Panc1 (cell line): ENCODE data around the gene IER3. TPM values are rescaled to one million over a fixed set of nuclear protein-coding genes. Genes with fewer than 3 reads are reported as not detected.

Experiments
- ATAC-seq: fragments of 200-7000 bp; cut with Tn5 transposase; 2 replicates; pipeline ENCODE4 v1.9.1; 2020; ENCODE audit warnings: mild to moderate bottlenecking, moderate library complexity
- BruUV-seq: library from RNA; stranded (reverse); fragments of 400-500 nt; replicated peaks from 2 replicates; lab custom pipeline; 2021; lab: Mats Ljungman, UMichigan
- CTCF ChIA-PET: fragments of 300-600 bp; sonication (Branson Sonifier 250); formaldehyde crosslinking; loops from one replicate; lab custom pipeline; 2022; ENCODE audit warnings: antibody characterized with exemption; lab: Charles Lee
- POLR2A ChIA-PET: fragments of 300-600 bp; sonication (Branson Sonifier 250); formaldehyde crosslinking; loops from one replicate; lab custom pipeline; 2022; ENCODE audit warnings: antibody characterized with exemption; lab: Charles Lee
- DNase-seq: peaks from one replicate; pipeline ENCODE4 v3.0.0-alpha.2; 2010; ENCODE audit warnings: low read depth, low spot score
- H3K27ac ChIP-seq: 2 replicates; pipeline ENCODE4 v1.5.1; 2011; ENCODE audit warnings: mild to moderate bottlenecking, low read length, inconsistent platforms
- H3K27me3 ChIP-seq: fragments of 200-500 bp; sonication (Bioruptor generic); 2 replicates; pipeline ENCODE4 v1.6.0; 2014; ENCODE audit warnings: low read length, inconsistent platforms; ENCODE audit not compliant: control insufficient read depth, insufficient read depth
- H3K36me3 ChIP-seq: fragments of 200-500 bp; sonication (Bioruptor generic); 2 replicates; pipeline ENCODE4 v1.5.1; 2014; ENCODE audit warnings: inconsistent platforms, mild to moderate bottlenecking, low read length, moderate library complexity; ENCODE audit not compliant: control insufficient read depth, insufficient read depth
- H3K4me1 ChIP-seq: 2 replicates; pipeline ENCODE4 v1.5.1; 2011; ENCODE audit warnings: inconsistent platforms, mild to moderate bottlenecking, low read length, moderate library complexity; ENCODE audit not compliant: control insufficient read depth, insufficient read depth
- H3K4me3 ChIP-seq, 2 experiments: 2 replicates each; pipeline ENCODE4 v1.5.1; 2011 to 2012; ENCODE audit warnings: low read depth in 2 of 2, low read length in 2 of 2, mild to moderate bottlenecking in 2 of 2, inconsistent platforms in 1 of 2, moderate library complexity in 1 of 2
- H3K9me3 ChIP-seq: fragments of 200-500 bp; sonication (Bioruptor generic); 2 replicates; pipeline ENCODE4 v1.5.1; 2014; ENCODE audit warnings: low read depth, mild to moderate bottlenecking, inconsistent platforms, low read length, moderate library complexity; ENCODE audit not compliant: control insufficient read depth, insufficient read depth
- POLR2AphosphoS5 ChIP-seq: IDR thresholded peaks from 2 replicates; pipeline ENCODE4 v1.6.1; 2012; ENCODE audit warnings: mild to moderate bottlenecking, low read depth, low read length, moderate library complexity
- SIN3A ChIP-seq: IDR thresholded peaks from 2 replicates; pipeline ENCODE4 v1.6.1; 2012; ENCODE audit warnings: low read depth, mild to moderate bottlenecking, low read length, moderate library complexity, borderline replicate concordance; ENCODE audit not compliant: insufficient read depth
- TCF7L2 ChIP-seq: IDR thresholded peaks from 2 replicates; pipeline ENCODE4 v1.6.1; 2011; ENCODE audit warnings: mild to moderate bottlenecking, low read depth, low read length, inconsistent platforms
- in situ Hi-C: cut with HindIII; loops from 2 replicates; pipeline ENCODE4 v1.10.0; 2016; ENCODE audit warnings: low sequenced_read_pairs, low pct_unique_long_range_greater_than_20kb
- intact Hi-C: fragments of 100-400 bp; cut with micrococcal nuclease; formaldehyde crosslinking; loops from one replicate; pipeline ENCODE4 v1.10.0; 2022; ENCODE audit not compliant: unreplicated experiment
- total RNA-seq: library from RNA; stranded (reverse); gene quantifications from one replicate; pipeline ENCODE4 v1.2.1, GENCODE V29; 2021; ENCODE audit not compliant: unreplicated experiment
- TF ChIP-seq, protein P1 (sequence below): fragments of 450-650 bp; IDR thresholded peaks from 2 replicates; pipeline ENCODE4 v1.5.1; 2017; ENCODE audit warnings: mild to moderate bottlenecking
- TF ChIP-seq, protein P2 (sequence below), 2 experiments: IDR thresholded peaks; 2 replicates each; pipeline ENCODE4 v1.6.1; 2011 to 2012; ENCODE audit warnings: low read depth in 2 of 2, control low read depth in 1 of 2, low read length in 1 of 2, mild to moderate bottlenecking in 1 of 2, moderate library complexity in 1 of 2; ENCODE audit not compliant: insufficient read depth in 1 of 2

IER3 gene
- total RNA-seq, 1 experiment from 2014 or later = 106 TPM

DNA sequence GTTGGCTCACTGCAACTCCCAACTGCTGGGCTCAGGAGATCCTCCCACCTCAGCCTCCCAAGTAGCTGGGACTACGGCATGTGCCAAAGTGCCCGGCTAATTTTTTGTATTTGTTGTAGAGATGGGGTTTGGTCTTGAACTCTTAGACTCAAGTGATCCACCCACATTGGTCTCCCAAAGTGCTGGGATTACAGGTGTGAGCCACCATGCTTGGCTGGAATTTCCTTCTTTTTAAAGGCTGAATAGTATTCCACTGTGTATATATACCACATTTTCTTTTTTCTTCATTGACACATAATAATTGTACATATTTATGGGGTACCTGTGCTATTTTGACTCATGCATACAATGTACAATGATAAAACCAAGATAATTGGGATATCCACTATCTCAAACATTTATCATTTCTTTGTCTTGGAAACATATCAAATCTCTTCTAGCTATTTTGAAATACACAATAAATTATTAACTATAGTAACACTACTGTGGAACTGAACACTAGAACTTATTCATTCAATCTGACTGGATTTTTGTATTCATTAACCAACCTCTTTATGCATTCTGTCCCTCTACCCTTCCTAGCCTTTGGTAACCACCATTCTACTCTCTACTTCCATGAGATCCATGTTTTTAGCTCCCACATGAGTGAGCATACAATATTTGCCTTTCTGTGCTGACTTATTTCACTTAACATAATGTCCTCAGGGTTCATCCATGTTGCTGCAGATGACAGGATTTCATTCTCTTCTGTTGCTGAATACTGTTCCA is 35.1 kb downstream of the IER3 start:
- no peak for TF ChIP-seq SIN3A
- TF ChIP-seq, protein P1, sequence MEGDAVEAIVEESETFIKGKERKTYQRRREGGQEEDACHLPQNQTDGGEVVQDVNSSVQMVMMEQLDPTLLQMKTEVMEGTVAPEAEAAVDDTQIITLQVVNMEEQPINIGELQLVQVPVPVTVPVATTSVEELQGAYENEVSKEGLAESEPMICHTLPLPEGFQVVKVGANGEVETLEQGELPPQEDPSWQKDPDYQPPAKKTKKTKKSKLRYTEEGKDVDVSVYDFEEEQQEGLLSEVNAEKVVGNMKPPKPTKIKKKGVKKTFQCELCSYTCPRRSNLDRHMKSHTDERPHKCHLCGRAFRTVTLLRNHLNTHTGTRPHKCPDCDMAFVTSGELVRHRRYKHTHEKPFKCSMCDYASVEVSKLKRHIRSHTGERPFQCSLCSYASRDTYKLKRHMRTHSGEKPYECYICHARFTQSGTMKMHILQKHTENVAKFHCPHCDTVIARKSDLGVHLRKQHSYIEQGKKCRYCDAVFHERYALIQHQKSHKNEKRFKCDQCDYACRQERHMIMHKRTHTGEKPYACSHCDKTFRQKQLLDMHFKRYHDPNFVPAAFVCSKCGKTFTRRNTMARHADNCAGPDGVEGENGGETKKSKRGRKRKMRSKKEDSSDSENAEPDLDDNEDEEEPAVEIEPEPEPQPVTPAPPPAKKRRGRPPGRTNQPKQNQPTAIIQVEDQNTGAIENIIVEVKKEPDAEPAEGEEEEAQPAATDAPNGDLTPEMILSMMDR = no peak
- TF ChIP-seq POLR2AphosphoS5 = no peak
- TF ChIP-seq, protein P2, sequence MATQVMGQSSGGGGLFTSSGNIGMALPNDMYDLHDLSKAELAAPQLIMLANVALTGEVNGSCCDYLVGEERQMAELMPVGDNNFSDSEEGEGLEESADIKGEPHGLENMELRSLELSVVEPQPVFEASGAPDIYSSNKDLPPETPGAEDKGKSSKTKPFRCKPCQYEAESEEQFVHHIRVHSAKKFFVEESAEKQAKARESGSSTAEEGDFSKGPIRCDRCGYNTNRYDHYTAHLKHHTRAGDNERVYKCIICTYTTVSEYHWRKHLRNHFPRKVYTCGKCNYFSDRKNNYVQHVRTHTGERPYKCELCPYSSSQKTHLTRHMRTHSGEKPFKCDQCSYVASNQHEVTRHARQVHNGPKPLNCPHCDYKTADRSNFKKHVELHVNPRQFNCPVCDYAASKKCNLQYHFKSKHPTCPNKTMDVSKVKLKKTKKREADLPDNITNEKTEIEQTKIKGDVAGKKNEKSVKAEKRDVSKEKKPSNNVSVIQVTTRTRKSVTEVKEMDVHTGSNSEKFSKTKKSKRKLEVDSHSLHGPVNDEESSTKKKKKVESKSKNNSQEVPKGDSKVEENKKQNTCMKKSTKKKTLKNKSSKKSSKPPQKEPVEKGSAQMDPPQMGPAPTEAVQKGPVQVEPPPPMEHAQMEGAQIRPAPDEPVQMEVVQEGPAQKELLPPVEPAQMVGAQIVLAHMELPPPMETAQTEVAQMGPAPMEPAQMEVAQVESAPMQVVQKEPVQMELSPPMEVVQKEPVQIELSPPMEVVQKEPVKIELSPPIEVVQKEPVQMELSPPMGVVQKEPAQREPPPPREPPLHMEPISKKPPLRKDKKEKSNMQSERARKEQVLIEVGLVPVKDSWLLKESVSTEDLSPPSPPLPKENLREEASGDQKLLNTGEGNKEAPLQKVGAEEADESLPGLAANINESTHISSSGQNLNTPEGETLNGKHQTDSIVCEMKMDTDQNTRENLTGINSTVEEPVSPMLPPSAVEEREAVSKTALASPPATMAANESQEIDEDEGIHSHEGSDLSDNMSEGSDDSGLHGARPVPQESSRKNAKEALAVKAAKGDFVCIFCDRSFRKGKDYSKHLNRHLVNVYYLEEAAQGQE (IDR thresholded peaks at IDR 0.05; ENCODE audit: insufficient read depth in 1 of 2, low read depth in 2 of 2, low read length in 1 of 2) = no peak
- TF ChIP-seq TCF7L2 = no peak
- ATAC-seq = no peak
- peaks cover 11% of the 10 kb centered on the region for H3K4me1 ChIP-seq
- CTCF ChIA-PET = no interaction called here
- H3K27me3 ChIP-seq = no peaks in the 10 kb centered on the region
- DNase-seq = no peak
- no peaks in the 10 kb centered on the region for H3K9me3 ChIP-seq
- POLR2A ChIA-PET = interaction anchor here (0.7 kb wide), 1 partner anchor 108 kb away, joined by 3 read pairs; no protein-coding TSS in a partner anchor
- BruUV-seq = no TSS peak
- no peak overlapping the region for H3K27ac ChIP-seq
- no peaks in the 10 kb centered on the region for H3K36me3 ChIP-seq
- intact Hi-C loops (no loop called here), in situ Hi-C loops (no loop called here)
- no peak overlapping the region for H3K4me3 ChIP-seq

DNA sequence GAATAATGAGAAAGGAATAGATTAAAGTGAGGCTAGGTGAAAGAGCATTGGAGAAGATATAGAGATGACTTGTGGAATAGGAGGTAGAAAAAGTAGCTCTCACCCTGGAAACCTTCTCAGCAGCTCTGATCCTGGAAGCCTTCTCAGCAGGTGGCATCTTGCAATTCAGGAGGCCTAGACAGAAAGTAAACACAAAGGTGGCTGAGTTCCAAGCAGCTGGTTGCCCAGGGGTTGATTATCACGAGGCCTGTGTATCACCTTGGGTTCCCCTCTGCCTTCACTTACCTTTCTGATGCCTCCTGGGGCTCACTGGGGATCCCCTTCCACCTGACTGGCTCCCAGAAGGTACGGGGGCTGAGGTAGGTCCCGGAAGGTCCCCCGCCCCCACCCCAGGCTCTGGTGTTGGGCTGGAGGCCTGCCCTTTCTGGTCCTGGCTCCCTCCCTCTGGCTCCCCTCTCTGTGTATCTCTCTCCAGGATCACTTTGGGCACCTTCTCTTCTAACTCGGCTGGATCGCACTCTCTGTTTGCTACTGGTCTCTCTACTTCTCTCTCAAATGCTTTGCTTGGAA is 37.0 kb downstream of the IER3 start:
- TSS peak; percentile 48 for BruUV-seq
- ChIA-PET CTCF (no interaction called here), POLR2A (interaction anchor here (0.7 to 1.3 kb wide), 2 partner anchors 10 to 838 kb away, joined by 3 to 5 read pairs; partner anchors contain the start of gene MDC1)
- Histone ChIP-seq H3K9me3 (no peaks in the 10 kb centered on the region), H3K27me3 (no peaks in the 10 kb centered on the region), H3K36me3 (no peaks in the 10 kb centered on the region), H3K27ac (peak overlapping the region; percentile 44; the same call in 1 of the 2 replicates), H3K4me1 (peaks cover 11% of the 10 kb centered on the region), H3K4me3 (no peak overlapping the region)
- ATAC-seq (peak; percentile 44), DNase-seq (no peak)
- TF ChIP-seq, protein P2 (IDR thresholded peaks at IDR 0.05; ENCODE audit: insufficient read depth in 1 of 2, low read depth in 2 of 2, low read length in 1 of 2) = no peak
- TF ChIP-seq POLR2AphosphoS5 = 0 out of 2 replicates have a peak, but pooled peaks have one; percentile 31
- no peak for TF ChIP-seq SIN3A
- in situ Hi-C loops (no loop called here), intact Hi-C loops (no loop called here)
